Panc1 (cell line): ENCODE results near the gene GRM3.

Experiments used
- CTCF ChIP-seq: fragments of 450-650 bp; IDR thresholded peaks from 2 replicates; pipeline ENCODE4 v1.5.1; 2017; ENCODE audit warnings: mild to moderate bottlenecking
- POLR2AphosphoS5 ChIP-seq: IDR thresholded peaks from 2 replicates; pipeline ENCODE4 v1.6.1; 2012; ENCODE audit warnings: mild to moderate bottlenecking, low read depth, low read length, moderate library complexity
- REST ChIP-seq, 2 experiments: IDR thresholded peaks; 2 replicates each; pipeline ENCODE4 v1.6.1; 2011 to 2012; ENCODE audit warnings: low read depth in 2 of 2, control low read depth in 1 of 2, low read length in 1 of 2, mild to moderate bottlenecking in 1 of 2, moderate library complexity in 1 of 2; ENCODE audit not compliant: insufficient read depth in 1 of 2
- SIN3A ChIP-seq: IDR thresholded peaks from 2 replicates; pipeline ENCODE4 v1.6.1; 2012; ENCODE audit warnings: low read depth, mild to moderate bottlenecking, low read length, moderate library complexity, borderline replicate concordance; ENCODE audit not compliant: insufficient read depth
- TCF7L2 ChIP-seq: IDR thresholded peaks from 2 replicates; pipeline ENCODE4 v1.6.1; 2011; ENCODE audit warnings: mild to moderate bottlenecking, low read depth, low read length, inconsistent platforms

- TF ChIP-seq POLR2AphosphoS5 = no peak
- no peak for TF ChIP-seq CTCF
- TF ChIP-seq TCF7L2 = no peak
- no peak for TF ChIP-seq SIN3A
- no peak for TF ChIP-seq REST (IDR thresholded peaks at IDR 0.05; ENCODE audit: insufficient read depth in 1 of 2, low read depth in 2 of 2, low read length in 1 of 2)
Observed at GRCh38 chr7:86867163-86867762, 223.6 kb downstream of the GRM3 start.
